ENCODE measurements around the gene BMPR1B. TPM values are rescaled to one million over a fixed set of nuclear protein-coding genes. Genes with fewer than 3 reads are reported as not detected.

BMPR1B gene
- total RNA-seq, 3 donors from 2014 or later: 0.64 to 7.2 (median 2.0) TPM

- intact Hi-C loops (cut with DNase I; ENCODE audit: low total_unique reads): no loop called here
- no peak for DNase-seq (ENCODE audit: low spot score in 2 of 2)
- no peak overlapping the region for H3K27ac ChIP-seq
- no peak overlapping the region for H3K4me3 ChIP-seq
- no peak for TF ChIP-seq POLR2AphosphoS5 (IDR thresholded peaks at IDR 0.05)
- TF ChIP-seq CTCF (IDR thresholded peaks at IDR 0.05): no peak
- TF ChIP-seq POLR2A (IDR thresholded peaks at IDR 0.05): no peak
- H3K36me3 ChIP-seq: no peaks in the 10 kb centered on the region
- no peaks in the 10 kb centered on the region for H3K27me3 ChIP-seq
- no peaks in the 10 kb centered on the region for H3K9me3 ChIP-seq
- no peaks in the 10 kb centered on the region for H3K4me1 ChIP-seq
These were observed 433.1 kb downstream of the BMPR1B start for GRCh38 chr4:95190751-95191436.

GRCh38 chr4:95191537-95191936 is 433.8 kb downstream of the BMPR1B start:
- no peak for TF ChIP-seq POLR2AphosphoS5 (IDR thresholded peaks at IDR 0.05)
- no peak for TF ChIP-seq CTCF (IDR thresholded peaks at IDR 0.05)
- no peak for TF ChIP-seq POLR2A (IDR thresholded peaks at IDR 0.05)
- no peak for DNase-seq (ENCODE audit: low spot score in 2 of 2)

GRCh38 chr4:95193391-95194224 is 435.9 kb downstream of the BMPR1B start:
- Histone ChIP-seq H3K36me3 (no peaks in the 10 kb centered on the region), H3K9me3 (no peaks in the 10 kb centered on the region), H3K4me1 (no peaks in the 10 kb centered on the region), H3K27ac (no peak overlapping the region), H3K4me3 (no peak overlapping the region), H3K27me3 (no peaks in the 10 kb centered on the region)
- DNase-seq (ENCODE audit: low spot score in 2 of 2): no peak
- intact Hi-C loops (cut with DNase I; ENCODE audit: low total_unique reads): no loop called here
- no peak for TF ChIP-seq POLR2AphosphoS5 (IDR thresholded peaks at IDR 0.05)

More at GRCh38 chr4:95191537-95191936, 433.8 kb downstream of the BMPR1B start:
- Histone ChIP-seq H3K4me1 (no peaks in the 10 kb centered on the region), H3K4me3 (no peak overlapping the region), H3K36me3 (no peaks in the 10 kb centered on the region), H3K9me3 (no peaks in the 10 kb centered on the region), H3K27ac (no peak overlapping the region), H3K27me3 (no peaks in the 10 kb centered on the region)
- intact Hi-C loops (cut with DNase I; ENCODE audit: low total_unique reads): no loop called here

- intact Hi-C loops (cut with DNase I; ENCODE audit: low total_unique reads): no loop called here
- Histone ChIP-seq H3K36me3 (no peaks in the 10 kb centered on the region), H3K4me1 (no peaks in the 10 kb centered on the region), H3K4me3 (no peak overlapping the region), H3K27ac (no peak overlapping the region), H3K27me3 (no peaks in the 10 kb centered on the region), H3K9me3 (no peaks in the 10 kb centered on the region)
- DNase-seq (ENCODE audit: low spot score in 2 of 2): no peak
- no peak for TF ChIP-seq POLR2AphosphoS5 (IDR thresholded peaks at IDR 0.05)
- TF ChIP-seq CTCF (IDR thresholded peaks at IDR 0.05): no peak
- no peak for TF ChIP-seq POLR2A (IDR thresholded peaks at IDR 0.05)
These were observed 439.6 kb downstream of the BMPR1B start for GRCh38 chr4:95197353-95197752.

- H3K4me3 ChIP-seq: no peak overlapping the region
- intact Hi-C loops (cut with DNase I; ENCODE audit: low total_unique reads): no loop called here
- no peaks in the 10 kb centered on the region for H3K9me3 ChIP-seq
- DNase-seq (ENCODE audit: low spot score in 2 of 2): no peak
- no peaks in the 10 kb centered on the region for H3K27me3 ChIP-seq
- TF ChIP-seq CTCF (IDR thresholded peaks at IDR 0.05) (no peak), POLR2A (IDR thresholded peaks at IDR 0.05) (no peak), POLR2AphosphoS5 (IDR thresholded peaks at IDR 0.05) (no peak)
- no peaks in the 10 kb centered on the region for H3K36me3 ChIP-seq
- no peaks in the 10 kb centered on the region for H3K4me1 ChIP-seq
- H3K27ac ChIP-seq: no peak overlapping the region
These were observed 441.2 kb downstream of the BMPR1B start for GRCh38 chr4:95198961-95199360.
